GM10847 (cell line): ENCODE measurements around the gene CRYBA2.

ENCODE experiments used
- POLR2A ChIP-seq: IDR thresholded peaks from 2 replicates; pipeline ENCODE4 v1.6.1; 2011; ENCODE audit not compliant: insufficient read length; ENCODE audit errors: extremely low read depth

Gene CRYBA2

DNA sequence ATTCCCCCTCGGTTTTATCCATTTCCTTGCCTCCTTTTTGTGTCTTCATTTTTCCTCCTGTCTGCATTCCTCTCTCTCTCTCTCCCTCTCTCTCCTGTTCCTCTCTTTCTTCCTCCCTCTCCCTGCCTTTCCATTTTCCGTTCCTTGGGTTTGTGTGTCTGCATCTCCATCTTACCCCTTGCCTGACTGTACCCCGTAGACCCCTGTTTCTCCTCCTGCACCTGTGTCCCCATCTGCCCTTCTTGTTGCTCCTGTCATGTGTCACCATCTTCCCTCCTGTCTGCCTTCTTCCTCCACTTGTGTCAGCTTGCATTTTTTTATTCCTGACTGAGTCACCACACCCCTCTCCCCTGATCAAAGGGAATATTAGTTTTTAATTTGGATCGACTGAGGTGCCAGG, 32.0 kb downstream of the CRYBA2 start:
- no peak for TF ChIP-seq POLR2A

DNA sequence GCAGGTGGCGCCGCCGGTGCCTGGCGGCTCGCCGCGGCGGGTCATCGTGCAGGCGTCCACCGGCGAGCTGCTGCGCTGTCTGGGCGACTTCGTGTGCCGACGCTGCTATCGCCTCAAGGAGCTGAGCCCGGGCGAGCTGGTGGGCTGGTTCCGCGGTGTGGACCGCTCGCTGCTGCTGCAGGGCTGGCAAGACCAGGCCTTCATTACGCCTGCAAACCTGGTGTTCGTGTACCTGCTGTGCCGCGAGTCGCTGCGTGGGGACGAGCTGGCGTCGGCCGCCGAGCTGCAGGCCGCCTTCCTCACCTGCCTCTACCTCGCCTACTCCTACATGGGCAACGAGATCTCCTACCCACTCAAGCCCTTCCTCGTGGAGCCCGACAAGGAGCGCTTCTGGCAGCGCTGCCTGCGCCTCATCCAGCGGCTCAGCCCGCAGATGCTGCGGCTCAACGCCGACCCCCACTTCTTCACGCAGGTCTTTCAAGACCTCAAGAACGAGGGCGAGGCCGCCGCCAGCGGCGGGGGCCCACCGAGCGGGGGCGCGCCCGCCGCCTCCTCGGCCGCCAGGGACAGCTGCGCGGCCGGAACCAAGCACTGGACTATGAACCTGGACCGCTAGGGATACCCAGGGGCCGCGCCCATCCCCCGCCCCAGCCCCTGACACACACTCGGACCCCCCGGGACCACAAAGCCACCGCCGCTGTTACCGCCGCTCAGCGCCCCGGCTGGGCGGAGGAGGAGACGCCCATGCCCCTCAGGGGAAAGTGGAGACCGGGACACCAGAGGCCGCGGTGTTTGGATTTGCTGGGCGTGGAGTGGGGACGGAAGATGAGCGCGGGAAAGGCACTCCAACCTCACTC, 32.7 kb downstream of the CRYBA2 start:
- no peak for TF ChIP-seq POLR2A

DNA sequence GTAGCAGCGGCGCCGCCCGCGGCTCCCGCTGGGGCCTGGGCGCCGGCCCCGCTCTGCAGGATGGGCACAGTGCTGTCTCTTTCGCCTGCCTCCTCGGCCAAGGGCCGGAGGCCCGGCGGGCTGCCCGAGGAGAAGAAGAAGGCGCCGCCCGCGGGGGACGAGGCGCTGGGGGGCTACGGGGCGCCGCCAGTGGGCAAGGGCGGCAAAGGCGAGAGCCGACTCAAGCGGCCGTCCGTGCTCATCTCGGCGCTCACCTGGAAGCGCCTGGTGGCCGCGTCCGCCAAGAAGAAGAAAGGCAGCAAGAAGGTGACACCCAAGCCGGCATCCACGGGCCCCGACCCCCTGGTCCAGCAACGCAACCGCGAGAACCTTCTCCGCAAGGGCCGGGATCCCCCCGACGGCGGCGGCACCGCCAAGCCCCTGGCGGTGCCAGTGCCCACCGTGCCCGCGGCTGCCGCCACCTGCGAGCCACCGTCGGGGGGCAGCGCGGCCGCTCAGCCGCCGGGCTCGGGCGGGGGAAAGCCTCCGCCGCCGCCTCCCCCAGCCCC, 33.4 kb downstream of the CRYBA2 start:
- no peak for TF ChIP-seq POLR2A

DNA sequence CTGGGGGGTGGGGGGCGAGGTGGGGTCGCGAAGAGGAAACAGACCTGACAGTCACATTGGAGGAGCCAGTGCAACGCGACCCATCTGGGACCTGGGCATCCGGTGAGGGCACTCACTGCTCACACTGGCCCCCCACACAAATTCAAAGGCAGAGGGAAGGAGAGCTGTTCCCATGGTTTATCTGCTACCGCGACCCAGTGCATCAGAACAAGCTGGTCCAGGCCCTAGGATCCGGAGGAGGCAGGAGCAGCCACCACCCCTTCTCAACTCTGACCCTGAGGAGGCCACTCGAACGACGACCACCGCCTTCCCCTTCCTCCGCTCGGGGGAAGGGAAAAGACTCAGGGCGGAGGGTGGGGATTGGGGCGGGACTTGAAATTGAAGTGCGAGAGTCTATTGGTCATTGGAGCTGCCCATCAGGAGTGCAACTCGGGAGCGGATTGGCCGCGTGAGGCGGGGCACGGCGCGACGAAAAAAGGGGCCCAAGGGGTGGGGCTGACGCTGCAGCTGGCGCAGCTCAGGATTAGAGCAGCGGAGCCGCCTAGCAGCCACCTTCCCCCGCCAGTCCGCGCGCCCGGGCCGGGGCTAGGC, 34.0 kb downstream of the CRYBA2 start, which contains the start of gene CDK5R2:
CDK5R2 (plus strand) TSS at position 526 of the 591 bp plus-strand sequence. CDS start 155 bp downstream, outside the sequence.
- no peak for TF ChIP-seq POLR2A

DNA sequence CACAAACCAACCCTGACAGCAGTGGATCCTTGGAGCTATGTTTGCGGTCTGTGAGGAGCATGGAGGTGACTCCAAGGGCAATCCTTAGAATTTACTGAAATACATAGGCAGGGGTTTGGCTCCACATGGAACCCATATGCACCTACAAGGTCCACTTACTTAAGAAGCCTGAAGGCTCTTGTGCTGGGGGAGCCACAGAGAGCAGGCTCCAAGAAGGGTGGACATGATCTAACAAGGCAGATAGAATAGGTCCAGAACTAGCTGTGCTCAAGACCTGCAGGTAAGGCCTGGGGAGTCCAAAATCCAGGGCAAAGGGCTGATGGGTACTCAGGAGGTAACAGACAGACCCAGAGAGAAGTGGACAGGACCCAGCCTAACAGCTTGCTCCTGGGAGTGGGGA, 34.9 kb downstream of the CRYBA2 start:
- no peak for TF ChIP-seq POLR2A

DNA sequence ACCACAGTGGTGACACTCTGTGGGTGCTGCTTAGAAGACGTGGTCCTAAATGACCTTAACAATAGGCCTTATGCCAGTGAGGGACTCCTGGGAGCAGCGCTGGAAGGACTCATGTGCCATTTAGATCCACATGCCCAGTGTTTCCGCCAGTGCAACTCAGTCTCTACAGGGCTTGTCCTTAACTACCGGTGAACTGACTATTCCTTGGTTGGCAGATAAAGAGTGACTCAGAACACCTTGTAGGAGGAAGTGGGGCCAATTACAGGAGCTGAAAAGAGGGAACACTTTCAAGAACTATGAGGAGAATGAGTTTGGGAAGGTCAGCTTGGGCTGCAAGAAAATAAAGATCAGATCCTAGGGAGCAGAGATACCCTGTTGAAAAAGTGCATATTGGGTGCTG, 35.6 kb downstream of the CRYBA2 start:
- TF ChIP-seq POLR2A, result no peak

DNA sequence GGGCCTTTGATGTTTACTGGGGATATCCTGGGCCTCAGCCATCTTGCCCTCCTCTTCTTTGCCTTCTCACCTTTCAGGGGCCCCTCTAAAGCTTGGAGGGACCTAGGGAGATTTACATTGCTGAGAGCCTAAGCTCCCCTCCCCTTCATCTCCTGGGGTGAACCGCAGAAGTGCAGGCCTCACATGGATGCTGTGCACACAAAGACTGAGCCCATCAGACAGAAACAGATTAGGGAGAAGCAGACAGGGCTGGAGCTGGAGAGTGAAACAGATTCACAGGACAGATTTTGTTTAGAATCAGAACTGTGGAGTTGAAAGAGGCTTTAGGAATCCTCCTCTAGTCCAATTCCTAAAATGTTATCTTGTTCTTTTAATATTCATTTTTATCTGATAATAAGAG, 37.2 kb downstream of the CRYBA2 start:
- TF ChIP-seq POLR2A, result no peak

DNA sequence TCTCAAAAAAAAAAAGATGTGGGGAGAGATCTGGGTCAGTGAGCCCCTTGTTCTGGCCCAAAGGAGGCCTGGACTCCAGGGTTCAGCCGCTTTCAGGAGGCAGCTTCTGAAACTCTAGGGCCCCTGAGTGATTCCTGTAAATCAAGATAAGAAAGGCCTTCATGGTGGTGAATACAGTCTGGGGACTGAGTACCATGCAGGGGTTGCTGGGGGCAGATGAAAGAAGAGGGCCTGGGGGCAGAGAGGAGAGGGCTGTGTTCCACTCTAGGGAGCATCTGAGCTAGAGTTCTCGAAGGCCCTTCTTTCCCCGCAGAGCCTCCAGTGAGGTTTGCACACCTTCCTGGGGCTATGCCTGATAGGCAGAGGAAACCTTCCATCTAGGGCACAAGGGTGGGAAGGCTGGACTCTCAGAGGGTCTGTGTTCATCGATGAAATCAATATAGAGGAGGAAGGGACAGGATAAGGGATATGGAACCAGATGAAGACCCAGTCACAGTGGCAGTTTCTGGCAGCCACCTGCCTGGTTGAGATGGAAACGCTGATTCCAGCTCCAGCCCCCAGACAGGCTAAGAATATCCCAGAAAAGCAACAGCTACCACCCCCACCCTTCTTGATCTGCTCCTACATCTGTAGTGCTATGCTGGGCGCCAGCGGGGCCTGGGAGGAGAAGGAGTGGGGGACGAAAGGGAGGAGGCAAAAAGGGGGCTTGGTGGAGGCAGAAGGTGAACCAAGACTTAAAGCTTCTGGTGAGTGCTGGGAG, 38.5 kb downstream of the CRYBA2 start:
- no peak for TF ChIP-seq POLR2A

DNA sequence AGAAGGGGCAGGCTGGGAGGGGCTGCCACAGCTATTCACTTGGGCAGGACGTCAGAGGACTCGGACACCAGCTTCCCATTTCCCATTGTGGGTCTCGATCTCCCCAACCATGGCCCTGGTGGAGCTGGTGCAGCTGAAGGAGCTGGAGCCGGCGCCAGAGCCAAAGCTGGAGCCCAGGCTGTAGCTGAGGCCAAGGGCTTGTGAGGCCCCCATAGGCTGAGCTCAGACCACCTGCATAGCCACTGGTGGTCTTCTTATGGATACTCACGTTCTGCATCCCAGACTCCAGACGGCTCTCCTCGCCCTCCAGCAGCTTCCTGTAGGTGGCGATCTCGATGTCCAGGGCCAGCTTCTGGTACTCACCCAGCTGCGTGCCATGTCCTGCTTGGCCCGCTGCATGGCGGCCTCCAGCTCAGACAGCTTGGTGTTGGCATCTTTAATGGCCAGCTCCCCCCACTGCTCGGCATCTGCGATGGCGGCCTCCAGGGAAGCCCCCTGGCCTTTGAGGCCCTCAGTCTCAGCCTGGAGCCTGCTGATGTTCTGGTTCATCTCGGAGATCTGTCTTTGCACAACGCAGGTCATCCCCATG, 39.8 kb downstream of the CRYBA2 start:
- no peak for TF ChIP-seq POLR2A

DNA sequence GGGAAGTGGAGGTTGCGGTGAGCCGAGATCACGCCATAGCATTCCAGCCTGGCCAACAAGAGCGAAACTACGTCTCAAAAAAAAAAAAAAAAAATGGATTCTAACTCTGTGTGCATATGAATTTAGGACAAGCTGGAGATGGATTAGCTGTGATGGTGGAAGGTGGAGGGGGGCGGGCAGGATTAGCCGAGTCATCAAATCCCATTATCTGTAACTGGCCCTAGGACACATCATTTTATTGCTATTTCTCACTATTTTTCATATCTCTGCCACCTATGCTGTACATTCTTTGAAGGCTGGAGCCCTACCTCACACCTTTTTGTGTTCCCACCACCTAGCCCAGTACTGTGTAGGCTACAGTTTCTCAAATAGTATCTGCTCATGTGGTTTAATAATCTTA, 41.1 kb downstream of the CRYBA2 start:
- TF ChIP-seq POLR2A, result no peak

DNA sequence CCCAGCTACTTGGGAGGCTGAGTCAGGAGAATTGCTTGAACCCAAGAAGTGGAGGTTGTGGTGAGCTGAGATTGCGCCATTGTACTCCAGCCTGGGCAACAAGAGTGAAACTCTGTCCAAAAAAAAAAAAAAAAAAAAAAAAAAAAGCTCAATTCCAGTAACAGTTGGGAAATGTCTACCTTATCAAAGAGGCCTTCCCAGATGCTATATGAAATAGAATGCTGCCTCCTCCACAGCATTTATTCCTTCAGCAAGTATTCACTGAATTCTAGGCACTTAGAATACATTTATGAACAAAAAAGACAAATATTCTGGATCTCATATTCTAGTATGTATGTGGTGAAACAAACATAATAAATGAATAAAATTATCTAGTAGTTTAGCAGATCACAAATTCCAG, 46.6 kb downstream of the CRYBA2 start:
- no peak for TF ChIP-seq POLR2A

DNA sequence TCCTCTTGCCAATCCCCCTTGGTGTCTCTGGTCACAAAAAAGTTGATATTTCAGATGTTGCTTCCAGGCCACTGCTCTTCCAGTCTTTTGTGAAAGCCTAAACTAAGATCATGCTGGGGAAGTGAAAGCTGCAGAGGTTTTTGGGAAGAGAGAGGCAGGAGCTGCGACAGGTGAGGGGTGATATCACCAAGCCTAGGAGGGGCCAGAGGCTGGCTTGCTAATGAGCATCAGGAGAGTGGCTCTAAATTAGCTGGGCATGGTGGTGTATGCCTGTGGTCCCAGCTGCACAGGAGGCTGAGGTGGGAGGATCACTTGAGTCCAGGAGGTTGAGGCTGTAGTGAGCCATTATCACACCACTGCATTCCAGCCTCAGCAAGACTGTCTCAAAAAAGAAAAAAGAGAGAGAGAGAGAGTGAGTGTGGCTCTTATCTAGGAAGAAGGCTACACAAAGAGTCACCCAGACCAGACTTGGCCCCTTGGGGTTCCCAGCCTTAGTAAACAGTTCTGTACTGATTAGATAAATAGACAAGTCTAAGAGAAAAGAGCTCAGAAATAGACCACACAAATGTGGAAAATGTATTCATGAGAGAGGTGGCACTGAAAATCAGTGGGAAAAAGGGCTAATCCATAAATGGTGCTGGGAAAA, 48.3 kb downstream of the CRYBA2 start:
- TF ChIP-seq POLR2A, result no peak
